SKM-1 treated with dmso at 0.1 percent for 144 hours (cell line): ENCODE measurements around the gene HMGN4.
A peak's percentile ranks its signal among the peaks of the same experiment; 100 is the strongest.

Experiments
- DNase-seq: peaks from one replicate; lab custom pipeline; 2025; ENCODE audit not compliant: unreplicated experiment; lab: John Stamatoyannopoulos, UW

The HMGN4 gene

DNA sequence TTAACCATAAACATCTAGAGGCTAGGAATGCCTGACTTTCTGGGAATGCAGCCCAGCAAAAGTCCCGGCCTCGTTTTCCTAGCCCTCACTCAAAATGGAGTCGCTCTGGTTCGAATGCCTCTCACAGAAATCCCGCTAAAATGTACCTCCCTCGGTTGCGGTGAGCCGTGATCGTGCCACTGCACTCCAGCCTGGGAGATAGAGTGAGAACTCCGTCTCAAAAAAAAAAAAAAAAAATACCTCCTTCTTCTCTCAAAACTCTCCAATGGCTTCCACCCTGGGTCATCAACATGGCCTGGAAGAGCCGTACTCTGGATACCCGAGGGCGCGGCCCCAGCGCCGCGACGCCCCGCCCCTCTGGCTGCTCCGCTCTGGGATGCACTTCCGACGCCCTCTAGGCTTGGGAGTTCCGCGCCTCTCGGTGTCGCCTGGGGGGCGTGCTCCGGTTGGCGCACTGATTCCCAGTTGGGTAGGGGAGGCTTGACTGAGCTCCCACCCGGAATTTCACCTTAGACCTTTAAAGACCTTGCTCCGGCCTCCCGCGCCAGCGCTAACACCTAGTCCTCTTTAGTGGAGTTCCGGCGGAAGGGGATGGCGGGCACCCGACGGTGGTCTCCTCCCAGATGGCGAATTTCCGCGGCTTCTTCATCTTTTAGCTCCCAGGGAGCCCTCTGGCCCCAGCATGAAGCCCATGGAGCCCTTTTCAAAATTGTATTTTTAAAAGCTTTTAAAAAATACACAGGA, 12.3 kb downstream of the HMGN4 start:
- no peak for DNase-seq

DNA sequence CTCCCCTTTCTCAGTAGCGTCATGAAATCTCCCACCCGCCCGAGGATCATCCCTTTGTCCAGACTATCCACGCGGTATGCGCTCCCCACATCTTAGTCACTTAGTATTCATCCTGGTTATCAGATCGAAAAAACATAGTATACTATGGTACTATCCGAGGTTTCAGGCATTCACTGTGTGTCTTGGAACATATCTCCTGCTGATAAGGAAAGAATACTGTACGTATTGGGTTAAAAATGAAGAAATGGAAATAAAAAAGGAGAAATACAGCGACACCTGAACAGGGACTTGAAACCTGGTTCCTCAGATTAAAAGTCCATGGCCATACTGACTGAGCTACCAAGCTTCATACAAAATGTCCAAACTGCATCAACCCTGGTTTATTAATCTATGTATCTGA, 14.0 kb downstream of the HMGN4 start:
- no peak for DNase-seq

DNA sequence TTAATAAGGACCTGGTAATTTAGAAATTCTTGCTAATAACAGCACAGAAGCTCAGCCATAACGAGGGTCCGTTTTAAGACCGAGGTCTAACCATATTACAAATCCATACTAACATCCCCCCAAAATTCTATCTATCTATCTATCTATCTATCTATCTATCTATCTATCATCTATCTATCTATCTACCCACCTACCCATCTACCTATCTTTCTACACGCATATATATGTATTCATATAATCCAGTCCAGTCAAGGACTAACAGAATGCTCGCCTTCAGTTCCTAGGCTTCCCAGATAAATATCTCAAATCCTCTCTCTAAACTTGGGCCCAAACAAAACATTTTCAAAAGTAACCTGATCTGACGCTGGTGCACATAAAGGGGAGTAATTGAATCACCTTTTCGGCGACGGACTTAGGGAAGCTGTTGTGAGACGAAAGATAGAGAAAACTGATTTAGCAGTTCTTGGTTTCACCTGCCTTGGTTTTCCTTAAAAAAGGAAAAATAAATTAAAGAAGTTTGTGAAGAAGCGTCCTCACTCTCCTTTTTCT, 14.5 kb downstream of the HMGN4 start:
- DNase-seq = no peak

GRCh38 chr6:26553264-26553634, 15.1 kb downstream of the HMGN4 start:
- peak; percentile 56 for DNase-seq

GRCh38 chr6:26553635-26554446, 15.7 kb downstream of the HMGN4 start:
- DNase-seq = peak; percentile 75

DNA sequence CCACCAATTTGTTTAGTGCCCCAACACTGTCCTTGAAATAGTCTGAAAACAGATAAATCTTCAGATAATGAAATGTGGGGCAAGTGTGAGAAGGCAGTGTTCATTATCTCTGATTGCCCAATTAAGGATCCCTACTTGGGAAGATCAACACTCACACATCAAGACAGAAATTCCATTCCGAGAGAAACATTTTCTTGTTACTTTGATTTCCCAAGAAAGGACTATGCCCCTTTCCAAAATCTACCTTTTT, 16.2 kb downstream of the HMGN4 start:
- no peak for DNase-seq

DNA sequence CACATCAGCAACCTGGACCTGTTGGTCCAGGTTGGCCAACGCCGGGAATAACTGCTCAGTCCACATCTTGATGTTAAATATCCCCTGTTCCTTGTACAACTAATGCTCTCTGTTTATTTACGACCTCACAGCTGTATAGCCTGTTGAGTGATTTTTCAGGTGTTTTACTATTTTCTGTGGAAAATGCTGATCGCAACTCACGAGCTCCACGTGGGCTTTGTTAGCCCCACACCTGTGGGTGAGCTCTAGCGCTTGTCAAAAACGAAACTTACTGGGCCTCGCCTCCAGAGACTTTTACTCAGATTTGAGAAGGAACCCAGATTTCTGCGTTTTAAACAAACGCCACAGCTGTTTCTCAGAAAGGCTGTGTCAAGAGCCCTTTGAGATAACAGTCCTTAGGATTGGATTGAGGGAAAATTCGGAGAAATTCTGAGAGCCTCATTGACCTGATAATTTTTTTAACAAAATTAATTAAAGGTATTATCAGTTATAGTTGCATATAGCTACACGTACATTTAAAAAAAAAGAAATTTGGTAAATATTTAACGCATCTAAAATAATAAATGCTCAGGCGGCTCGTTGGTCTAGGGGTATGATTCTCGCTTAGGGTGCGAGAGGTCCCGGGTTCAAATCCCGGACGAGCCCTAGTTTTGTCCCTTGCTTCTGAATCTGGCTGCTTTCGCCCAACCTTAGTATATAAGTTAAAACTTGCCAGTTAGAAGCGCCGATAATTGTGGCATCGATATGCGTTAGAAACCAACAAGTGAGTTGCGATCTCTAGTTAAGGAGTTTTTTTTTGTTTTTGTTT, 16.7 kb downstream of the HMGN4 start:
- peak; percentile 38 for DNase-seq

- no peak for DNase-seq
Observed at GRCh38 chr6:26555505-26556262, 17.5 kb downstream of the HMGN4 start.

GRCh38 chr6:26556263-26557070, 18.3 kb downstream of the HMGN4 start:
- DNase-seq = no peak

DNA sequence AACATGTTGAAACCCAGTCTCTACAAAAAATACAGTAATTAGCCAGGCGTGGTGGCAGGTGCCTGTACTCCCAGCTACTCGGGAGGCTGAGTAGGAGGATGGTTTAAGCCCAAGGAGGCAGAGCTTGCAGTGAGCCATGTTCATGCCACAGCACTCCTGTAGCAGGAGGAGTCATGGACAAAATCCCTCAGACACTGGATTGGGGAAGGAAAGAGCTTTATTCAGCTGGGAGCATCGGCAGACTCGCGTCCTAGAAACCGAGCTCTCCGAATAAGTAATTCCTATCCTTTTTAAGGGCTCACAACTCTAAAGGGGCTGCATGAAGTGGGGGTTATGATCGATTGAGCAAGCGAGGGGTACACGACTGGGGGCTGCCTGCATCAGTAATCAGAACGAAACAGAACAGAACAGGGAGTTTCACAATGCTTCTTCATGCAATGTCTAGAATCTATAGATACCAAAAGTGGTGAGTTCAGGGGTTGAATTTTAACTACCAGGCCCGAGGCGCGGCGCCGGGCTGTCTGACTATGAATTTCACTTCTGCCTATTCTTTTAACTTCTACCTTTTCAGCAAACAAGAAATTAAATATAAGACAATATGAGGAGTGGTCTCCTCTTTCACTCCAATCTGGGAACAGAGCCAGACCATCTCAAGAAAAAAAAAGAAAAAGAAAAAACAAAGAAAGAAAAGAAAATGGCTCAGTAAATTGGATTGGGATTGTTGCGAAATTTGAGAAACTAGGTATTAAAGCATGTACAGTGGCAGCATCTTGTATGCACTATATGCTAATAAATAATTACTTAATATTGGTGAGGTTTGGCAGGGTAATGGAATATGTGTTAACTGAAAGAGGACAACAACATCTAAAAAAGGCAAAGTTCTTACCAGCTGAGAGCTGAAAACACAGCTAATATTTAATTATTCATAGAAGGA, 23.6 kb downstream of the HMGN4 start:
- DNase-seq = no peak

- no peak for DNase-seq
Observed at GRCh38 chr6:26563488-26563887, 25.3 kb downstream of the HMGN4 start.

DNA sequence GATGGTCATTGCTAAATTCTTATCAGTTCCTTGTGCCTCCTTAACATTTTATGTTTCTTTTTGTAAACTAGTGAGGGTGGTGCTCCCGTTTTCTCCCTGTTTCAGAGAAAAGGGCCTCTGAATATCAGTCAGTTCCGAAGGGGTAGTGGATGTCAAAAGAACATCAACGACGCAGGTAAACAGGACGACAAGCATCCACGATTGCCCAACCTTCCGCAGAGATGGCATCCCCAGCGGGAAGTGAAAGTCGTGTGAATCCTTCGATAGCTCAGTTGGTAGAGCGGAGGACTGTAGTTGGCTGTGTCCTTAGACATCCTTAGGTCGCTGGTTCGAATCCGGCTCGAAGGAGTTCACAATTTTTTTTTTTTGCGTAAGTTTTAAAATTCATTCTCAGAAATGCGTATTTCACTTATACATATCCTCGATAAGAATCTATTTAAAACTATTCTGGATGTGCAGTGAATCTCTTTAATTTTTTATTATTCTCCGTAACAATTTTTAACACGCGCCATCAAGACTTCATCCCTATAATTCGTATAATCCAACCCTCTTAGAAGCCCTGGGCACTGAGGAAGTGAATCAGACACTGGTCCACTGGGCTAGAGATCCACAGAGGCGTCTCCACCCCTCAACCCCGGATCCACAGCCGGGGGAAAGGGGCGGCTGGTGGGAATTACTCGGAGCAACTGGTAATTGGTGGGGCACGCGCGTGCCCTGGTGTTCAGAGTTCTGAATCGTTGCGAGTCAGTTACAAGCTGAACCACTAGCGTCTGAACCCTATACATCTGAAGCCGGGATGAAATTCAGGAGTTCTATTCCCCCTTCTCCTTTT, 30.7 kb downstream of the HMGN4 start:
- peak; percentile 69 for DNase-seq

DNA sequence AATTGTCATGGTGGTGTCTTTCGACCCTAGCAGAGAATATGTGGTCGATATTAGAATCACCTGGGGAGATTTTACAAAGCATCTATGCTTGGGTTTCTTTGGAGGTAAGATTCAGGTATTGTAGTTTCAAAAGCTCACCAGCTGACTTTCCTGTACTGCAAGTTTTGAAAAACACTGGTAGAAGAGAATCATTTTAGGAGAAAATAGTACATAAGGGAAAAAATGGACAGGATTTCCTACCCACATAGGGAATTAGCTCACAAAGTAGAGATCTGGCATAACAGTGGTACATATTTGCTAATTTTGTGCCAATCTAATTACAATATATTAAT, 31.2 kb downstream of the HMGN4 start:
- DNase-seq = no peak

- no peak for DNase-seq
Observed at GRCh38 chr6:26570027-26570809, 32.1 kb downstream of the HMGN4 start.

DNA sequence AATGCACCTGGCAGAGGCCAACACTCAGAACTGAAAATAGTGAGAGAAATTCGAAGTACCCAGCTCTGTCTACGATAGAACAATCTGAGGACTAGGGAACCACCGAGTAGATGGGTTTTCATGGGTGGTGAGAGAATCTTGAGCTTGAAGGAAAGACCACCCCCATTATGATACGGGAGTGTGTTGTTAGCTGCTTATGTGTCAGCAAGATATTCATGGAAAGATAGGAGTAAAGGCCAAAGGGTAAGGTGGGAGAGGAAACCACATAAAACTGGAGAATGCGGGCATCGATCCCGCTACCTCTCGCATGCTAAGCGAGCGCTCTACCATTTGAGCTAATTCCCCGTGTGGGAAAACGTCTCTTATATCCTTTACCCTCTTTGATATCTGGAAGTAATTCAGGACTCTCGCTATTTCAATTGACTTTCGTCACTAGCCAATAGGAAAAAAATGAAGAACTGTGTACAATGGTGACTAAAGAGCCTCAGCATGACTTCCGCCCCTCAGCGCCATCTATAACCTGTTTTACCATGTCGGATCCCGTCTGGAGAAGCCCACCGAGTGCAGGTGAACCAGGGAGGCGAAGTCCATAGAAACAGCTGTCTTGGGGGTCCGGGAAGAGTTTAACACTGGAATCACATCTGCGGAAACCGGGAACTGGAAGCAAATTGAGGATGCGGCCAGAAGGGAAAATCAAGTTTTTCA, 33.6 kb downstream of the HMGN4 start:
- peak; percentile 83 for DNase-seq

GRCh38 chr6:26575494-26575939, 37.4 kb downstream of the HMGN4 start:
- no peak for DNase-seq

- peak; percentile 45 for DNase-seq
Observed at GRCh38 chr6:26576407-26576843, 38.3 kb downstream of the HMGN4 start.
